HG03097 (cell line): ENCODE results near the gene MYL11.
"Not testable (repeated sequence)": the region's sequence is repeated elsewhere in the genome, so short reads cannot be mapped to it uniquely, and the experiment has no call there.

ENCODE experiments used
- ATAC-seq: cut with Tn5 transposase; IDR thresholded peaks from one replicate; pipeline ENCODE4 v1.9.1; 2021; ENCODE audit not compliant: unreplicated experiment, low FRiP score

The MYL11 gene

DNA sequence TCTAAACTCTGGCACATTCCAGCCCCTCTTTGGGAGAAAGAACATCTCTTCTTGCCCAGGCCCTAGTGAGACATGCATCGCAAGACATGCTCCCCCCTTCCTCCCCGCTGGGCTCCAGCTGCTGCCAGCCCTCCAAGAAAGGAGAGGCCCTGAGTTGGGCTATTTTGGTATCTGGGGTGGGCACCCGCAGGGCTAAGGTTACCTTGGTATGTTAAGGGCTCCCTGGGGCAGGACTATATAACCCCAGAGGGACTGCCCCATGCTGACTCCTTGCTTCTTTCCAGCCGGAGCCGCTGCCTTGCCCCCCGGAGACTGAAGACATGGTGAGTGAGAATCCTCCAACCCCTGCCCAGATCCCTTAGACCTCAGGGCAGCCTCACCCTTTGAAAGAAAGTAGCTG, at the start of gene MYL11:
Gene MYL11 (plus strand): TSS at position 265 of the 400 bp plus-strand sequence. CDS start 56 bp downstream, at position 321.
- ATAC-seq, result no peak

DNA sequence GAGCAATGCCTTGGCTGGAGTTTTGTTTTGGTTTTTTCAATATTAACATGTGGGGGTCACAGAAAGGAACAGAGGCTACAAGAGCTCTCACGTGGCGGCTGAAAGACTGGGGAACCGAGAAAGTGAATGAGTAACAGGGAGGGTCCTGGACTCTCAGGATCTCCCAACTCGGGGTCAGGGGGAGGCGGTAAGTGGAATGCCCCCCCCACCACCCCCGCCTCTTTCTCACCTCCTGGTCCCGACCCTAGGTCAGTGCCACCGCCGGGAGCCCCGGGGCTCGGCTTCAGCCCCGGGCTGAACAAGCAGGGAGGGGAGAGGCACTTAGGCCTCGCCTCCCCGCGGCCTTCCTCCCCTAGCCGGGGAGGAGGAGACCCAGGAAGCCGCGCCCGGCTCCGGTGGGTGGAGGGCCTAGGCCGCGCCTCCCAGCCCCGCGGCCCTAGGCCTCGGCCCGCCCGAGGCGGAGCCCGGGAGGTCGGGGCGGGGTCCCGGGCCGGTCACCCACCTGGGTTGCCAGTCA, 40.1 kb upstream of the MYL11 start:
- ATAC-seq, result peak; percentile 86

DNA sequence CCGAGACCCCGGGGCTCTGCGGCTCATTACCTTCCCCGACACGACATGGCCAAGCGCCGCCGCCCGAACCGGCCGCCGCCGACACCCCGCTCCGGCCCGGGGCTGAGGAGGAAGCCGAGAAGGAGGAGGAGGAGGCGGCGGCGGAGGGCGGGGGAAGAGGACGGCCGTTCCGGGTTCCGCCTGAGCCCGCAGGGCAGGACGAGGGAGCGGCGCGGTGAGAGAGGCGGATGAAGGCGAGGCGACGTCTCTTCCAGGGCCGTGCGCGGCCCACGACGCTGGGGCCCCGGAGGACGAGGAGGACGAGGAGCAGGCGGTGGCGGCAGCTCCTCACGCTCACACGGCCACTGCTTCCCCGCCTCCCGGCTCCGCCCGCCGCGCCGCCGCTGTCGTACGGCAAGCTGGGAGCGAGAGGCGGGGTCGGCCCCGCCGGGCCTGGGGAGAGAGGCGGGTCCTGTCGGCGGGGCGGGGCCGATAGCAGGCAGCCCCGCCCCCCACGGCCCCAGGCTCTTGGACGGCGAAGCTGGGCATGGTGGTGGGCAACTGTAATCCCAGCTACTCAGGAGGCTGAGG, 39.5 kb upstream of the MYL11 start:
- ATAC-seq, result peak; percentile 82

GRCh38 chr16:30335598-30336474, 38.8 kb upstream of the MYL11 start:
- ATAC-seq, result peak; percentile 22

- ATAC-seq, result not testable (repeated sequence)
These were observed 36.6 kb upstream of the MYL11 start for GRCh38 chr16:30337964-30338357.

DNA sequence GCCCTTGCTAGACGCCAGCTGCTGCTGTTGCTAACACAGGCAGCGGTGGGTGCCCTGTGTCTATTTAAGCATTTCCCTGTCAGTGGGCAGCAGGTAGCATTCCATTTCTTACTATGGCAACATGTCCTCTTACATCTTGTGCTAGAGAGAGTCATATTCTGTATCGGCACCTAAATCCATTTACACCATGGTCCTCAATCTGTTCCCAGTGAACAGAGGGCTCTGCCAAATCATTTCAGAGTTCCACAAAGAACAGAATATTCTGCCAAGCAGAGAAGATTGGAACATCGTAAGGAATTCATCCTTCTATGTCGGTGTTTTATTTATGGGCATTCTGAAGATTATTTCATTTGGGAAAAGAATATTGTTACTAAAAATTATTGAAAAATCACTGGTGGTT, 35.9 kb upstream of the MYL11 start:
- not testable (repeated sequence) for ATAC-seq

GRCh38 chr16:30340621-30341020, 34.0 kb upstream of the MYL11 start:
- ATAC-seq, result no peak

DNA sequence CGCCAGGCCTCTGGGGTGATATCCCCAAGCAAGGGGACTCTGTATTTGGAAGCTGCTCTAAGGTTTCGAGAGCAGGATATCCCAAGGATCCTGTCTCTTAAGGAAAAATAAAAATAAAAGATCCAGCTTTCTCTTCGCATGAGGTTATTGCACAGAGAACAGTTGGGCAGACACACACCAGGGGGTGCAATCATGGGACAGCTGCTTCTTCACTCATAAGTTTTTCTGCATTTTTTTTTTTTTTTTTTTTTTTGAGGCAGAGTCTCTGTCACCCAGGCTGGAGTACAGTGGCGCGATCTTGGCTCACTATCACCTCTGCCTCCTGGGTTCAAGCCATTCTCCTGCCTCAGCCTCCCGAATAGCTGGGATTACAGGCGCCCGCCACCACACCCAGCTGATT, 32.6 kb upstream of the MYL11 start:
- not testable (repeated sequence) for ATAC-seq

GRCh38 chr16:30342751-30343490, 31.7 kb upstream of the MYL11 start:
- ATAC-seq, result no peak

- not testable (repeated sequence) for ATAC-seq
These were observed 31.1 kb upstream of the MYL11 start for GRCh38 chr16:30343491-30343820.

GRCh38 chr16:30346286-30346685, 28.3 kb upstream of the MYL11 start:
- no peak for ATAC-seq

GRCh38 chr16:30348113-30348512, 26.5 kb upstream of the MYL11 start:
- no peak for ATAC-seq

- ATAC-seq, result no peak
These were observed 25.7 kb upstream of the MYL11 start for GRCh38 chr16:30348929-30349328.

GRCh38 chr16:30349675-30350074, 24.9 kb upstream of the MYL11 start:
- ATAC-seq, result no peak

DNA sequence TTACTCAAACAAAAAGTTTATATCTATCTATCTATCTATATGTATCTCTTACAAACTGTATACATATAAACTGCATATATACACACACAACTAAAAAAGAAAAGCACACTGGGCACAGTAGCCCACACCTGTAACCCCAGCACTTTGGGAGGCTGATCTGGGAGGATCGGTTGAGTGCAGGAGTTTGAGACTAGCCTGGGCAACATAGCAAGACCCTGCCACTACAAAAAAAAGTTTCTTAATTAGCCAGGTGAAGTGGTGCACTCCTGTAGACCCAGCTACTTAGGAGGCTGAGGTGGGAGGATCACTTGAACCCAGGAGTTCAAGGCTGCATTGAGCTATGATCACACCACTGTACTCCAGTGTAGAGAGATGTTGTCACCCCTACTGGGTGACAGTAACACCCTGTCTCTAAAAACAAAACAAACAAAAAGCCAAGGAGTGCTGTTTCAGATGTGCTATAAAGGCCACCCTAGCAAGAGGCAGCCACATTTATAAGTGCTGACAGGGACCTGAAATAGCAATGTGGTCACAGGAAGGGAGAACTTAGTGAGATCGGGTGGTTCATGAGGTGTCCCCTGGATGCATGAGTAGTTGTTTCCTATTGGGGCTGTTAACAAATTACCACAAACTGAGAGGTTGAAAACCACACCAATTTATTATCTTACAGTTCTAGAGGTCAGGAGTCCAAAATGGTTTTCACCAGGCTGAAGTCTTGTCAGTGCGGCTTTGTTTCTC, 24.3 kb upstream of the MYL11 start:
- ATAC-seq, result no peak

DNA sequence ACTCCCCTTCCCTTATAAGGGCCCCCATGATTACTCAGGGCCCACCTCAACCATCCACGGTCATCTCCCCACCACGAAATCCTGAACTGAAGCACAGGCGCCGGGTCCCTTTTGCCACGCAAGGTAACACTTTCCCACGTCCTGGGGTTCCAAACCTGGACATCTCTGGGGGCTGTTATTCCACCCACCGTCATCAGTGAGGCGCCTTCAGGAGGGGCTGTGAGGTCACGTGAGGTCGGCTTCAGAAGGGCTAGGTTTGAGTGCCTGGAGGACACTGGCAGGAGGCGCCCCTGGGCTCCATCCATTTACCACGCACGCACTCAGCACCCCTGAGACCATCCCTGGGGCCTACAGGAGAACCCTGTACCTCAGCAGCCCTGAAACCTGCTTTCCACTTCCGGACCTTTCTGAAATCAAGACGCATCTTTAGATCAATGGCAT, 23.6 kb upstream of the MYL11 start:
- no peak for ATAC-seq

GRCh38 chr16:30351586-30352419, 22.8 kb upstream of the MYL11 start:
- ATAC-seq, result no peak

- ATAC-seq, result no peak
These were observed 21.9 kb upstream of the MYL11 start for GRCh38 chr16:30352488-30353401.
